Ectodermal cell (in vitro differentiated cells): ENCODE measurements around the gene CDR2L.
"Not testable (repeated sequence)": the region's sequence is repeated elsewhere in the genome, so short reads cannot be mapped to it uniquely, and the experiment has no call there.

ENCODE experiments used
- H3K27ac ChIP-seq: 2 replicates; pipeline ENCODE4 v1.7.0; 2013; ENCODE audit warnings: mild to moderate bottlenecking, low read depth, low read length; ENCODE audit not compliant: insufficient read depth, poor library complexity, severe bottlenecking
- H3K27me3 ChIP-seq: 2 replicates; pipeline ENCODE4 v1.7.0; 2013; ENCODE audit warnings: mild to moderate bottlenecking, low read length; ENCODE audit not compliant: insufficient read depth, control insufficient read depth, poor library complexity, severe bottlenecking
- H3K36me3 ChIP-seq: one replicate; pipeline ENCODE4 v1.7.0; 2013; ENCODE audit warnings: low read length; ENCODE audit not compliant: control insufficient read depth, insufficient read depth
- H3K4me1 ChIP-seq: one replicate; pipeline ENCODE4 v1.7.0; 2013; ENCODE audit warnings: low read length; ENCODE audit not compliant: control insufficient read depth, insufficient read depth
- H3K4me3 ChIP-seq: 2 replicates; pipeline ENCODE4 v1.7.0; 2013; ENCODE audit warnings: low read depth, low read length, control low read depth; ENCODE audit not compliant: insufficient read depth
- H3K9me3 ChIP-seq: 2 replicates; pipeline ENCODE4 v1.7.0; 2013; ENCODE audit warnings: mild to moderate bottlenecking, low read length, moderate library complexity; ENCODE audit not compliant: control insufficient read depth
- WGBS, 2 experiments: methylation state at CpG; one replicate each; pipeline ENCODE4 v1.1.7; 2013; ENCODE audit warnings: missing lambda C conversion rate in 2 of 2; 5-methylcytosine and 5-hydroxymethylcytosine counted together

The CDR2L gene

DNA sequence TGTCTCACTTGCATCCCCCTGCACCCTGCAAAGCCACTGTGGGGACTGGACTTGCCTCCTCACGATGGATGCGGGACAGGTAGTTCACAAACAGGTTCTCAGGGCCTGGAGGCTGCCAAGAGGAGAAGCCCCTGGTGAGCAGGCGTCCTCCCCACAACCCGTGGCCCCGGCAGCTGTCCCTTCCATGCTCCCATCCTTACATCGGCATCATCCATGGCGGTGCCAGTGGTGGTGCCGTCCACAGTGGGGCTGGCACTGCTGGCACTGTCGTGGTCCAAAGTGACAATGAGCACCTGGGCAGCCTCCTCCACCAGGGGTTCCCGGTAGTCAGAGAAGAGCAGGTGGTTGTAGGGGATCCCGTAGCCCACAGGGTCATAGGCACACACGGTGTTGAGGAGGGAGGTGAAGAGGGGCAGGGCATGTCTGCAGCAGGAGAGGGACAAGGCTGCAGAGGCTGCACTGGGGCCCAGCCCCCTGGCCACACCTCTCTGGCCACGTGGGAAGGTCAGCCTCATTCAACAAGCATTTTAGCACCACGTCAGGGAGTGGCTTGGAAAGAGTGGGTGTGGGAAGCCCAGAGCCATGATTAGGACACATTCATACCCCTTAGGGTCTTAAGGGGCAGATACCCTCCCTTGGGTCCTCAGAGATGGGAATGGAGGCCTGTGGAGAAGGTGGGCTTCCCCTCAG, 27.5 kb upstream of the CDR2L start:
- 75% methylated on average over 14 of the region's 14 CpGs for WGBS, 2 experiments
- Histone ChIP-seq H3K4me3 (no peak overlapping the region), H3K36me3 (no peaks in the 10 kb centered on the region), H3K27ac (no peak overlapping the region), H3K27me3 (peaks cover 29% of the 10 kb centered on the region), H3K4me1 (no peaks in the 10 kb centered on the region), H3K9me3 (no peaks in the 10 kb centered on the region)

DNA sequence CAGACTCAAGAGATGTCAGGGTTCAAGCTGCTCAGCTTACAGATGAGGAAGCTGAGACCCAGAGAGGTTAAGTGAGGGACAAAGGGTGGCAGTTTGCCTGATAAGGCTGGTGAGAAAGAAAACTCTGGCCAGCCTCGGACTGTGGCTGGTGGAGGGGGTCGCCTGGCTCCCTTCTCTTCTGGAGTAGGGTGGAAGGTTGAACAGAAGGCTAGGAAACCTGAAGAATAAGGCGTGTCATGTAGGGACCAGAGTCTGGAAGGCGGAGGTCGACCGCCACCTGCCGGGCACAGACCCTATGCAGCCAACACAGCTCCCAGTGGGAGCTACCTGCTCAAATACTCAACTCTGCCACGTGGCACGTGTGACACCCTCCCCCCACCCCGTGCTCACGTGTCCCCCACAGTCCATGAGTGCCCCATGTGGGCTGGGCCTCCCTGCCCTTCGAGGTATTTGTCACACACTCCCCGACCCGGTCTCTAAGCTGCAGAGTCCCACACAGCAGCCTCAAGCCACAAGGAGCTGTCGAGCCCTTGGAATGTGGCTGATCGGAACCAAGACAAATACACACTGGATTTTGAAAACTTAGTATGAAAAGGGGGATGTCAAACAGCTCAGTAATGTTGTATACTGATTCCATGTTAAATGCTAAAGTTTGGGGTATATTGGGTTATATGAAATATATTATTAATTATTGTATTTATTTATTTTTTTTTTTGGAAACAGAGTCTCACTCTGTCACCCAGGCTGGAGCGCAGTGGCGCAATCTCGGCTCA, 26.7 kb upstream of the CDR2L start:
- no peak overlapping the region for H3K27ac ChIP-seq
- 29 to 39% methylated on average over 19 of the region's 19 CpGs for WGBS, 2 experiments
- no peak overlapping the region for H3K4me3 ChIP-seq
- H3K4me1 ChIP-seq = no peaks in the 10 kb centered on the region
- no peaks in the 10 kb centered on the region for H3K36me3 ChIP-seq
- peaks cover 29% of the 10 kb centered on the region for H3K27me3 ChIP-seq
- H3K9me3 ChIP-seq = no peaks in the 10 kb centered on the region

DNA sequence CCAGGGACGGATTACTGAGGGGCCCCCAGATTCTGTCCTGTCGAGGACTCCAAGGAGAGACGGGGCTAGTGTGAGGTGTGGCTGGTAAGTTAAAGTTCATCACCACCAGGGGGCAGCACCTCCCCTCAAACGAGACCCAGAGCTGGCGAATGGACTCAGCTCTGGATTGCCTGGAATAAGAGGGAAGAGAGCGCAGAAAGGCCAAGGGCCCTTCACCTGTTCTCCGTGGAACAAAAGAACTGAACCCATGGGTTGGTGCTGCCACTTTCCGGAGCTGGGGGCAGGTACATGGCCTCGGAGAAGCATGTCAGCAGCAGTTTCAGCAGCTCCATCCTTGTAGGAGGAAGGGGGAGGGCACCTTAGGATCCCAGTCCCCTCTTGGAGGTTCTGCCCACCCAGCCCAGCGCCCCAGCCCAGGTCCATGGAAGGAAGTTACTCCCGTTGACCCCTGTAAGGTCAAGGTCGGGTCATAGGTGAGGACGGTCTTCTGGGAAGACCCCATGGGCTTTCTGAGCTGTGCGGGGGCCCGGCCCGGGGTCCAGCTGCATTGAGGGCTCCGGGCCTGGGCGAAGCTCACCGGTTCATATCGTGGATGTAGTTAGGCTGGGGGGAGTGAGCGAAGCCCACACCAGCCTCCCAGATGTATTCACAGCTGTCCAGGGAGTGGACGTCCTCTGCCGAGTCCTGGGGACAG, 25.6 kb upstream of the CDR2L start:
- H3K36me3 ChIP-seq = no peaks in the 10 kb centered on the region
- no peak overlapping the region for H3K4me3 ChIP-seq
- H3K4me1 ChIP-seq = no peaks in the 10 kb centered on the region
- WGBS, 2 experiments = 53 to 56% methylated on average over 23 of the region's 23 CpGs
- no peak overlapping the region for H3K27ac ChIP-seq
- H3K9me3 ChIP-seq = no peaks in the 10 kb centered on the region
- peaks cover 26% of the 10 kb centered on the region for H3K27me3 ChIP-seq

DNA sequence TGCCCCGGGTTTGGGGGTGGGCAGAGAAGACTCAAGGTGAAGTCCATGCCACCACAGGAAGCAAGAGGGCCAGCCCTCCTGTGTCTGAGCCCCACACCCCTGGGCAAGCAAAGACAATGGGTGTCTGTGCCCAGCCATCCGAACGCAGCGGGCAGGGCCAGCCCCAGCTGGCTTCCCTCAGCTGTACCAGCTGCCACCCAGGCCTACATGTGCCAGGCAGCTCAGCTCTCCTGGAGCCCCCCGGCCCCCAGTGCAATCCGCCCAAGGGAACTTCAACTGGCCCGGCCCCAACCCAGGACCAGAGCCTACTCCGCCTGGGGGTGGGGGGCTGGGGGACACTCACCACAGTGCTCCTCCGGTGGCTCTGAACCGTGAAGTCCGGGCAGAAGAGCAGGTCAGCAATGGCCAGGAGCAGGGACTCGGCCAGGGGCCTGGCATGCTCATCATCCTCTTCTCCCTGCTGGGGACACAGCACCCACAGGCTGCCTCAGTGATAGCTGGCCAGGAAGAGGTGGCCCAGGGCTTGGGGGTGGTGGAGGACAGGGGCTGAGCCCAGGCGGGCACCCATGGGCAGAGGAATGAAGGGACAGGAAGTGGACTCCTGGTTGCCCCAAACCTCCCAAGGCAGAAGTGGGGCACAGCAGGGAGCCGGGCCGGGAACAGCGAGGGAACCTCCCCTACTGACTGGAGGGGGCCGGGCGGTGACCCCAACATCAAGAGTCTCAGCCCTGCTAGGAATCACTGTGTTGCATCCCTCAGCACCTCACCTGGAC, 24.6 kb upstream of the CDR2L start:
- Histone ChIP-seq H3K36me3 (no peaks in the 10 kb centered on the region), H3K9me3 (no peaks in the 10 kb centered on the region), H3K27ac (no peak overlapping the region), H3K4me3 (no peak overlapping the region), H3K27me3 (peaks cover 26% of the 10 kb centered on the region), H3K4me1 (no peaks in the 10 kb centered on the region)
- 87 to 89% methylated on average over 18 of the region's 18 CpGs for WGBS, 2 experiments

DNA sequence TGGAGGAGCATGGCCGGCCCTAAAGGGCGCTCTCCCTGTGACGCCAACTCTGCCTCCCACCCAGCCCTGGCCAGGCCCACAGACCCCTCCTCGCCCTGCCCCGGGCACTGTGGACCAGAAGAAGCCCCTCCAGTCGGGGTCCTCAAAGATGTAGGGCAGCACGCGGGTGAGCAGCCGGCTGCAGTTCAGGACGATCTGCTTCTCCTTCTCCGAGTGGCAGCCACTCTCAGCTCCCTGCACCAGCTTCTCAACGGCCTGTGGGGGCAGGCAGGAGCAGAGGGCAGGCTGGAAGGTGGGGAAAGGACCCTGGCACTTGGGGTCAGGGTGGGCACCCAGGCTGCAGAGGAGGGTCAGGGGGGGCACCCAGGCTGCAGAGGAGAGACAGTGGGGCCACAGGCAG, 23.8 kb upstream of the CDR2L start:
- Histone ChIP-seq H3K9me3 (no peaks in the 10 kb centered on the region), H3K36me3 (no peaks in the 10 kb centered on the region), H3K4me1 (no peaks in the 10 kb centered on the region), H3K27ac (no peak overlapping the region), H3K4me3 (no peak overlapping the region), H3K27me3 (peaks cover 18% of the 10 kb centered on the region)
- WGBS, 2 experiments = 68 to 75% methylated on average over 12 of the region's 12 CpGs

DNA sequence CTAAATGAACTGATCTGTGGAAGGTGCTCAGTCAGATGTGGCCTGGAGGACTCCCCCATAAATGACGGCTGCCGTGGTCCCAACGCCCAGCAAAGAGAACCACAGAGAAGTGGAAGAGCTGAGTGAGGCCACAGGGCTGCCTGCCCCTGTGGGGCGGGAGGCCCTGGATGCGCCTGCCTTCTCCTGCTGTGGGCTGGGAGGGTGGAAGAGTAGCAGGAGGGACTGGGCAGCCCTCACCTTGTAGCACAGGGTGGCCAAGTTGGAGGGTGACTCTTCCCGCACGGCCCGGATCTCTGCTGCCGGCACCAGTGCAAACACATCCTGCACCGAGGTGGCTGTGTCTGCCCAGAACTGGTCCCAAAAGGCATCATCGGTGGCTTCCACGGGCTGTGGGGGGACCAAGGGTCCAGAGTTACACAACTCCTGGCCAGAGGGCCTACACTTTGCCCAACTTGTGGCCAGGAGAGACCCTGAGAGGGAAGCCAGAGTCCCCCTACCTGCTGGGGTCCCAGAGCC, 23.1 kb upstream of the CDR2L start:
- Histone ChIP-seq H3K4me1 (no peaks in the 10 kb centered on the region), H3K27ac (no peak overlapping the region), H3K4me3 (no peak overlapping the region), H3K9me3 (no peaks in the 10 kb centered on the region), H3K27me3 (peaks cover 12% of the 10 kb centered on the region), H3K36me3 (no peaks in the 10 kb centered on the region)
- 92 to 95% methylated on average over 12 of the region's 12 CpGs for WGBS, 2 experiments

DNA sequence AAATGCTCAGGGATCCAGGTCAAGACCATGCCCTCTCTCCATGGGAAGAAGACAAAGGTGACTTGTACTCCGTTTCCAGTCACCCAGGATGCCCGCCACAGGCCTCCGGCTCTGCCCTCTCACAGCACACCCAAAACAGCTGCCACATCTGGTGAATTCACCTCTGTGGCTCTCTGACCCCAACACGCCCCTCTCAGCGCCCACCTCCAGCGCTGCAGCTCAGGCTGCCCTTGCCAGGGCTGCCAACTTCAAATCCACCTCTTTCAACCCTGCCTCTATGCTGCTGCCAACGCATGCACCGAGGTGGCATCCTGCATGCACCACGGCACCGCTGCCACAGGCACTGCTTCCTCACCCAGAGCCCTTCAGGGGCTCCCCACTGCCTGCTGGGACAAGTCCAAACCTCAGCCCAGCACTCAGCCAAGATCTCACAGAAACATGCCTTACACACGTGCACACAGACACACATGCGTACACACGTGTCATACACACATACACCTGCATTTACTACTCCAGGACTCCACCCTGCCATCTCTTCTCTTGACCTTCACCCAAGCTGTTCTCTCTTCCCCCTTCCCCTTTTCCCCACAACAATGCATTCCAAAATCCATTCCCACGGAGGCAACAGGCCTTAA, 22.3 kb upstream of the CDR2L start:
- Histone ChIP-seq H3K27ac (no peak overlapping the region), H3K27me3 (peaks cover 6% of the 10 kb centered on the region), H3K36me3 (no peaks in the 10 kb centered on the region), H3K9me3 (no peaks in the 10 kb centered on the region), H3K4me3 (no peak overlapping the region), H3K4me1 (no peaks in the 10 kb centered on the region)
- 87 to 89% methylated on average over 14 of the region's 14 CpGs for WGBS, 2 experiments

DNA sequence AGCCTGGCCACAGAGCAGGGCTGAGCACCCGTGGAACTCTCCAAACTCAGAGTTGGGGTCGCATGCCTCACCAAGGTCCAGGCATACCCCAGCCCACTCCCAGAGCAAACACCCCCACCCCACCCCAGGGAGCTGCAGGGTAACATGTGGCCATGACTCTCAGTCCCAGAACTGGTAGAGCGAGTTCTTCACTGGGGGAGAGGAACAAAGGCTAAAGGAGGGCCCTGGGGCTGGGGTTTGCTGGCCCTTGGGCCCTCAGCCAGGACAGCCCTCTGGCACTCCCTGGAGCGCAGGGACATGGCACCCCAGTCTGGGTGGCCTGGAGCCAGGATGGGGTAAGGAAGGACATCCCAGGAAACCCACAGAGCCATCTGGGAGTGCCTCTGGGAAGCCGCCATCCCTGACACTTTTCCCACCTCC, 19.1 kb upstream of the CDR2L start:
- no peak overlapping the region for H3K27ac ChIP-seq
- H3K9me3 ChIP-seq = no peaks in the 10 kb centered on the region
- WGBS, 2 experiments = 84 to 87% methylated on average over 5 of the region's 5 CpGs
- H3K4me3 ChIP-seq = no peak overlapping the region
- H3K4me1 ChIP-seq = peaks cover 5% of the 10 kb centered on the region
- no peaks in the 10 kb centered on the region for H3K36me3 ChIP-seq
- H3K27me3 ChIP-seq = peaks cover 34% of the 10 kb centered on the region

DNA sequence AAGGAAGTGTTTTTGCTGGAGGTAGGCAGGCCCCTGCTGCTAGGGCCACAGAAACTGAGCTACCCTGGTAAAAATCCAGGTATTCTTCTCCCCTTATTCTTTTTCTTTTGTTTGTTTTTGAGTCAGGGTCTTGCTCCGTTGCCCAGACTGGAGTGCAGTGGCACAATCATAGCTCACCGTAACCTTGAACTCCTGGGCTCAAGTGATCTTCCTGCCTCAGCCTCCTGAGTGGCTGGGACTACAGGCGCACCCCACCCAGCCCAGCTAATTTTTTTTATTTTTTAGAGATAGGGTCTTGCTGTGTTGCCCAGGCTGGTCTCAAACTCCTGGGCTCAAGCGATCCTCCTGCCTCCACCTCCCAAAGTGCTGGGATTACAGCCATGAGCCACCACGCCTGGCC, 17.9 kb upstream of the CDR2L start:
- not testable (repeated sequence) for H3K36me3 ChIP-seq, H3K4me3 ChIP-seq, H3K4me1 ChIP-seq, H3K9me3 ChIP-seq, H3K27ac ChIP-seq
- WGBS, 2 experiments = 96% methylated on average over 5 of the region's 5 CpGs
- H3K27me3 ChIP-seq = peaks cover 45% of the 10 kb centered on the region
